ENCODE data around the gene NKX2-2.

NKX2-2 gene

DNA sequence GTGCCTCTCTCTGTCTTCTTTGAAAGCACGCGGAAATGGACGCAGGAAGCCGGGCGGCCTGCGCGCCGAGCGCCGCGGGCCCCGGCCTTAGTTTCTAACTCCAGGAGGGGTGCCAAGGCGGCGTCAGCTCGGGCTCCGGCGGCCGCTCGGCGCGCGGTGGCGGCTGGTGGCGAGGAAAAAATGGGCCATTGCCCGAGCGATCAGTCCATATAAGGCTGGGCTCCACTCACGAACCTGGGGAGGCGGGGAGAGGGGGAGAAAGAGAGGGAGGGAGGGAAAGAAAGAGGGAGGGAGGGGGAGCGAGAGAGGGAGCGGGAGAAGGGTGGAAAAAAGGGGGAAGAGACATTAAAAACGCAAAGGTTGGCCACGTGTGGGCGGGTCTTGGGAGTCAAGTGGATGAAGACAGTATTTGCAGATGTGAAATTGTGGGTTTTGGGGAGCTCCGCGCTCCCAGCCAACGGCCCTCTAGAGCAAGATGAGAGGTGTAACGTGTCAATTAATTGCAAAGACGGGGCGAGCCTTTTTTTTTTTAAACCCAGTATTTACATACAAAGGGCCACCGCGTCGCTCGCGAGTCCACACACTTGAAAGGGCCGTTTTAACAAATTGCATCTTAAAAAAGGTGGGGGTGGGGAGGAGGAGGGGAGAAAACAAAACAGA lies at the start of gene NKX2-2:
Gene NKX2-2 (minus strand): TSS at position 184 of the 660 bp plus-strand sequence. CDS start 395 bp downstream, outside the sequence.
- in situ Hi-C loops (cut with MboI; ENCODE audit: low sequenced_read_pairs), result loop anchor here (25.0 kb wide), 1 partner anchor 877 kb away; no protein-coding TSS in a partner anchor

DNA sequence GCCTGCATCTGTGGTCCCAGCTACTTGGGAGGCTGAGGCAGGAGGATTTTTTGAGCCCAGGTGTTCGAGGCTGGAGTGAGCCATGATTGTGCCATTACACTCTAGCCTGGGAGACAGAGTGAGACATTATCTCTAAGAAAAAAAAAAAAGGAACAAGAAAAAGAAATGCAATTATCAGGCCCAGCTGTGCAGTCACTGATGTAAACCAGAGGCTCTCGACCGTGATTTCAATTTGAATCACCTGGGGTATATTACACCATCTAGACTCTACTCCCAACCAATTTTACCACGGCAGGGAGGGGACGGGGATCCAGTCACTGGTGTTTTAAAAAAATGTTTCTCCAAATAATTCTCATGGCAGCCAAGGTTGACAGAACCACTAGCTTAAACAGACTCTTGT lies 48.8 kb upstream of the NKX2-2 start:
- in situ Hi-C loops (cut with MboI; ENCODE audit: low sequenced_read_pairs), result no loop called here

DNA sequence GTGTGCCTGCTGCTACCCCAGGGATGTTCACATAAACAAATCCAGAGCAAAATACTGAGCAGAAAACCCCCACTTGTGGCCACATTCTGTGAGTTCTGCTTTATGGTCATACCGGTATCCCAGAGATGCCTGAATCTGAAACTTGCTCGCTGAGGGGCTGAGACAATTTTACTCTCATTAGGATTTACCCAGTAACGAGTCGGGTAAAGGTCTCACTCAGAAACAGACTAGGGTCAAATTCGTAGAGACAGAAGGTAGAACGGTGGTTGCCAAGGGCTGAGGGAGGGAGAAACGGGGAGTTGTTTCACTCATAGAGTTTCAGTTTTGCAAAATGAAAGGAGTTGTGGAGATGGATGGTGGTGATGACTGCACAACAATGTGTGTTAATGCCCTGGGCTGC lies 45.4 kb upstream of the NKX2-2 start:
- in situ Hi-C loops (cut with MboI; ENCODE audit: low sequenced_read_pairs), result no loop called here

DNA sequence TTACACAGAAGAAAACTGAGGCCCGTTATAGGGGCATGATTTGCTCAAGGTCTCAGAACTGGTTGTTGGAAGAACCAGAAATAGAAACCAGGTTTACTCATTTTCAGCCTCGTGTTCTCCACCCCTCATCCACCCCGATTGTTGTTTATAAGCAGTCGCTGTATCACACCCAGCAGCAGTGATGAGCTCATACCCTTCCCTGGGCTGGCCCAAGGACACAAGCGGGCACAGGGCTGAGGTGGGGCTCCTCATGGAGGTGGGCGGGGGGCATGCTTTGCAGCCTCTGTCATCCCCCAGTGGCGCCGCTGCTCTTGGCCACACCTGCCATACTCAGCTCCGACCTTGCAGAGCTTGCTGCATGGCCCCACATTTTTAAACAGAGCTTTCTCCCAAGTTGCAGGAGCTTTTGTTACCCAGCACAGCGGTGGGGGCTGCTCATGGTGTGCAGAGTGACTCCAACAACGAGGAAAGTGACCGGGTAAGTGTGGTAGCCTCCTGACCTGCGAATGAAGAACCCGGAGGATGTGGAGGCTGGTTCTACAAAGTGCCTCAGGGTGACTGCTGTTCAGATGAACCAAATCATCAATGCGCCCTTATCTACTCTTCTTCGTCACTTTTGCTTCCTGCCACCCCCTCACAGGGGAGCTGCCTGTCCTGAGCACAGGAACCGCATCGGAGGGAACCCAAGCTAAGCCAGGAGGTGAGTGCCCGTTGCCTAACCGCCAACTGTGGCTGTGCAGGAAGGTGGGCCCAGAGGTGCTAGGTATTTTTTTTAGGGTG lies 43.6 kb upstream of the NKX2-2 start:
- in situ Hi-C loops (cut with MboI; ENCODE audit: low sequenced_read_pairs), result no loop called here

DNA sequence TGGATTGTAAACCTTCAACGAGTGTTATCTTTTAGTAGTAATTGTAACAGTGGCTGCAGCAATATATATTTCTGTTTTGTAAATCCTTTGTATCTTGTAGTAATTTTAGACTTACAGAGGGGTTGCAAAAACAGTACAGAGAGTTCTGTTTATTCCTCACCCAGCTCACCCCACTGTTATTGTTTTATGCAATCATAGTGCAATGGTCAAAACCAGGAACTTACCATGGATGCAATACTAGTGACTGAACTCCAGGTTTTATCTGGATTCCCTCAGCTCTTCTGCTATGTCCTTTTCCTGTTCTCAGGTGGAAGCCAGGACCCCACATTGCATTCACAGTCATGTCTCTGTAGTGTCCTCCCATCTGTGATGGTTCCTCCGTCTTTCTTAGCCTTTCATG lies 42.5 kb upstream of the NKX2-2 start:
- in situ Hi-C loops (cut with MboI; ENCODE audit: low sequenced_read_pairs), result no loop called here

DNA sequence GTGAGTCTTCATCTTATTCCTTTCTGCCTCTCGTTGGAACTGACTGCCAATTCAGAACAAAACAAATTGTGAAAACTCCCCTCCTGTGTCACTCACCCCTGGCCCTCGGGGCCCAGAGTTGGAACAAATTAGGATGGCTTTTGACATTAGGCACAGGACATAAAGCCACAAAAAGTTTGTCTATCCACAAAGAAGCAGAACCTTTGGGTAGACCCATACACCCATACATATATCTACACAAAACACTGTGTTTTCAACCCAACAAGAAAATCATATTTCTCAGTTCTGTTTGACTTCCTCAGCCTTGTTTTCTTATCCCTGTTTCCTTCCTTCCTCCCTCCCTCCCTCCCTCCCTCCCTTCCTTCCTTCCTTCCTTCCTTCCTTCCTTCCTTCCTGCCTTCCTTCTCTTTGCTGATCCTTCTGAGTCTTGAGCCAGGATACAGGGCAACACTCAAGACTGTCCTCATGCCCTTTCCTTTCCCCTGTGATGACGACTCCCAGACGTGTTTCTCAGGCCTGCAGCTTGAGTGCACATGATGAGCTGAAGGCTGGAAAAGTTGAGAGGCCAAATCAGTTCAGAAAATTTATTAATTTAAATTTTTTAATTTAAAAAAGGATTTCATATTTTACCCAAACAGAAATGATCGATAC lies 41.7 kb upstream of the NKX2-2 start:
- in situ Hi-C loops (cut with MboI; ENCODE audit: low sequenced_read_pairs), result no loop called here

DNA sequence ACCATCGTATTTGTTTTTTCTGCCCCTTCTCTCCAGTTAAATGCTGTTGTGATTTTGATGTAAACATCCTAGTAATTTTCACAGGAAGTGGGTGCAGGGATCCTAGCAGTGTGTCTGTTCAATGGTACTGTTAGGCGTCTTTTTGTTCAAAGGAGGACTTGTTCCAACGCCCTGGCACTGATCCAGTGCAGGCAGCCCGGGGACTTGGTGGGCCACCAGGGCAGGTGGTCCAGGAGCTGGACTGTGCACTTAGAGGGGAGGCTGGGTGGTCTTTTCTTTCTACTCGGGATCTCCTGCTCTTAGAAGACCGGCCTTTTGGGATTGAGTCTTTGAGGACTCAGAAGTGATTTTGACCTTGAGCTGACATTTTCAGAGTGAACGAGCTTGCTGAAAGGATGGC lies 41.1 kb upstream of the NKX2-2 start:
- in situ Hi-C loops (cut with MboI; ENCODE audit: low sequenced_read_pairs), result no loop called here

DNA sequence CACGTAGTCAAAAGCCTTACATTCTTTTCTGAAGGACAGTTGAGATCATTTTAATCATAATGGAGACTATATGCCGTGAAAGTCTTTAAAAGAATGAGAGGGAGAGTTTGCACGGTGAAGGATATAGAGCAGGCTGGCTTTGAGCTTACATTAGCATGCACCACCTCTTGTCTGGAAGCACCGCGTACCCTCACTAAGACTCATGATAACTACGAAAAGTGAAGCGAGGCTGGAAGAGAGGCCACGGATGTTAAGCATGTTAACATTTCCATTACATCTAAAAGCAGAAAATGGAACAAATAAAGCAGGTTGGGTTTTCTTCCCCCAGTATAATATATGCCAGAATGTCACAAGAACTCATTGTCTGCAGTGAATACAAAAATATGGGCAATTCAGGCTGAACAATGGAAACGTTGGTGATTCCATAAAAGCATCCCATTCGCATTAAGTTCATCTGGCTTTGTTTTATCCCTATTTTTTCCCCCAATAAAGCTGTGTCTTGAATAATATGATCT lies 40.6 kb upstream of the NKX2-2 start:
- in situ Hi-C loops (cut with MboI; ENCODE audit: low sequenced_read_pairs), result no loop called here

DNA sequence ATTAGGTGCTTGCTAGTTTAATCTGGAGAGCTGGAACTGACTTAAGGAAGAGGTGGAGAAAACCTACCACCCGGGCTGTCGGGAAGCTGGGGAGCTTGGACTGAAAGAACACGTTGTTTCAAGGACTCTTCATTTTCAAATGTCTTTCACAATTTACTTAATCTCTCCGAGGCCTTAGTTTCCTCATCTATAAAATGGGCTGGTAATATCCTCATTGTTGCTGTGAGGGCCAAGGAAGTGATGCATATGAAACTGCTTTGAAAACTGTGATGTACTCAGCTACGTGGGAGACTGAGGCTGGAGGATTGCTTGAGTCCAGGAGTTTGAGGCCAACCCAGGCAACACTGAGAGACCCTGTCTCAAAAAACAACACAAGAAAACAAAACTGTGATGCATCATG lies 36.7 kb upstream of the NKX2-2 start:
- in situ Hi-C loops (cut with MboI; ENCODE audit: low sequenced_read_pairs), result no loop called here

DNA sequence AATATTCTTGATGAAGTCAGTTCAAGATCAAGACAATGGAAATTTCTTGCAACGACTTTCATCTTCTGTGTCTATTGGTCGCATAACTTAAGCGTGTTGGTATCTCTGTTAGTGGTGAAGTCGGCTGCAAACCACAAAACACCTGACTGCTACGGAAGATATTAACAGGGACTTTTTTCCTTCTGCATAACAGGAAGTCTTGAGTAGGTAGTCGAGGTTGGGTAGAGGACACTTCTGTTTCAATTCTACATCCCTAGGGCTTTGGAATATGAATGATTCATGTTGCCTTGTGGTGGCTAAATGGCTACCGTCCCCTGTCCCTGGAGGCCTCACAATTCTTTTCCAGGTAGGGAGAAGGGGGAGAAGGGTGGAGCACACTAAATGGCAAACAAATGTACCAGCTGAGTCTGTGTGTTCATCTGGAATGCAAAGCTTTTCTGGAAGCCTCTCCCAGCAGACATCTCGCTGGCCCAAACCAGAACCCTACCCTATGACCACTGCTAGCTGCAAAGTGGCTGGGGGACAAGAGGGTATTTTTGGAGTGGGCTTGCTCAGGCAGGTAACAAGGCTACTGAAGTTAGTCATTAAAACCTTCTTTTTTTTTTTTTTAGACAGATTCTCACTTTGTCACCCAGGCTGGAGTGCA lies 34.6 kb upstream of the NKX2-2 start:
- in situ Hi-C loops (cut with MboI; ENCODE audit: low sequenced_read_pairs), result no loop called here

DNA sequence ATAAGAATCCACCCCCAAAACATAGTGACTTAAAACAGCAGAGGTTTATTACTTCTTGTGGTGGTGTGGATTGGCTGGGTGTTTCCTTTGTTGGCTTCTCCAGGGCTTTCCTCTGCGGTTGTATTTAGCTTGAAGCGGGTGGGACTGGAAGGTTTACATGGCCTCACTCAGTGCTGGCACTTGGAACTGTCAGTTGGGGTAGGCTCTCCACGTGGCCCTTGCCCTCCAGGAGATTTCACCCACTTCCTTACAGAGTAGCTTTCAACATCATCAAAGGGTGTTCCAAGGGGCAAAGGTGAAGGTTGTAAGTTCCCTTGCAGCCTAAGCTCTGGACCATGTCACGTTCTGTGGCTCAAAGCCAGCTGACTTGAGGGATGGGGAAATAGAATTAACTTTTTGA lies 32.5 kb upstream of the NKX2-2 start:
- in situ Hi-C loops (cut with MboI; ENCODE audit: low sequenced_read_pairs), result no loop called here

DNA sequence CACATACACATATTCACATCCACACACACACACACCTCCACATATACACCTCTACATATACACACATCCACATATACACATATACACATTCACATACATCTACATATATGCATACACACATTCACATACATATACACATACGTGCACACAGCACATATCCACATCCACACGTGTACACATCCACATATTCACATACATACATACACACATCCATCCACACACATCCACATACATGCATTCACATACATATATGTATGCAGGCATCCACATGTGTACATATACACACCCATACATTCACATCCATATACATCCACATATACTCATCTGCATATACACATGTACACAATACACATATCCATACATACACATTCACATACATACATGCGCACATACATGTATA lies 25.6 kb upstream of the NKX2-2 start:
- in situ Hi-C loops (cut with MboI; ENCODE audit: low sequenced_read_pairs), result no loop called here

DNA sequence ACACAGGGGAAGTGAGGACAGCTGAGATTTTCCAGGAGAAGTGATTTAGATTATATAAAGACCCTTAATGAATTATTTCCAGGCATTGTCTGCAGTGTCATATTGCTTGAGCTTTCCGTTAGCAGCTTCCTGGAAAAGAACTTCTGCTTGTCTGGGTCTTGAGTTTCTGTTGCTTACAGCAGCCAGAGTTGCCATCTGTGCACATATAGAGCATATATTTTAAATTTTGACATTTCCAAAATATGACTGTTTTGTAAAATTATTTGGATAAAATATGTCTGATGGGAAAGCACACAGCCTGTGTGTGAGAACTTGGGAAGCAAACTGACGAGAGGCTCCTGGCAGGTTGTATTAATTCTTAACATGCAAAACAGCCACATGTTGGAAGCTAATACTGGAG lies 21.0 kb upstream of the NKX2-2 start:
- in situ Hi-C loops (cut with MboI; ENCODE audit: low sequenced_read_pairs), result no loop called here

DNA sequence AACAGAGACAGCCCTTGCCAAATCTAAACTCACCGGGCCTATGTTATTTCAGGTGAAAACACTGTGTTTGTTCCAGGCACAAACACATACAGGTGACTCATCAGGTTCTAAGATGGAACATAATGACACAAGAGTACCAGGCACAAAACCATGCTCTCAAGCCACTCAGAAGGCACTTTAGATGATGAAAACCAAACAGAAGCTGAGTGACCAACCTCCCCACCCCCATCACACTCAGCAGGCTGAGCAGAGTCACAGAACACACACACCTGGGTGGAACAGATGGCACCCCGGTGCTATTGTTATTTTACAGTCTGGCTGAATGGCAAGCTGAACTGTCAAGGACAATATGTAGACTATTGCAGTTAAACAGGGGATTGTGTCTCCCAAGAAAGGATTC lies 20.6 kb upstream of the NKX2-2 start:
- in situ Hi-C loops (cut with MboI; ENCODE audit: low sequenced_read_pairs), result no loop called here

DNA sequence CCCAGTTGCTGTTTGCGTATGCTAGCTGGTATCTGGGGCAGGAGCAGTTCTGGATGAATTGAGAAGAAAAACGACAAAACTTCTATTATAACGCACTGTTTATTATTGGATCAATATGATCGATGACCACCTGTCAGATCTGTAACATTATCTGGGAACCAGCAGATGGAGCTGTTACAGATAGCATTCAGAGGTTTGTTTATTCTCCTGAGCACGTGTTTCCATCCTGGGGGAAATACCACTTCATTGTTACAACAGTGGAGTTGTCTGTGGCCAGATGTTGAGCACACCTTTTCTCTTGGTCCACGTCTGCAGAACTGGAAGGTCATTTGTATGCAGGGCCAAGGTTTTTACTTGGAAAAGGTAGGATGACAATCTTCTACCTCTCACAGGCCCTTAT lies 16.0 kb upstream of the NKX2-2 start:
- in situ Hi-C loops (cut with MboI; ENCODE audit: low sequenced_read_pairs), result no loop called here

DNA sequence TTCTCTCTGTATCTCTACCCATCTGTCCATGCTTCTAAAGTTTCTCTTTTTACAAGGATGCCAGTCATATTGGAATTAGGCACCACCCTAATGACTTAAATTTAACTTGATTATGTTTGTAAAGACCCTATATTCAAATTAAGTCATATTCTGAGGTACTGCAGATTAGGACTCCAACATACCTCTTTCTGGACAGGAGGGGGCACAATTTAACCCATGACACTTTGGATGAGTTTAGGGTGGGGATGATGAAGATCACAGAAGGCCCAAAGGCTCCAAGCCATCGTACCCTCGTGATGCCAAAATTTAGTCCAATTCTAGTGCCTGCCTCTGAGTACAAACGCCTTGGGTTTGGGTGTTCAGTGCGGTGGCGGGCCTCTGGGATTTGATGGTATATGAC lies 15.0 kb upstream of the NKX2-2 start:
- in situ Hi-C loops (cut with MboI; ENCODE audit: low sequenced_read_pairs), result no loop called here

DNA sequence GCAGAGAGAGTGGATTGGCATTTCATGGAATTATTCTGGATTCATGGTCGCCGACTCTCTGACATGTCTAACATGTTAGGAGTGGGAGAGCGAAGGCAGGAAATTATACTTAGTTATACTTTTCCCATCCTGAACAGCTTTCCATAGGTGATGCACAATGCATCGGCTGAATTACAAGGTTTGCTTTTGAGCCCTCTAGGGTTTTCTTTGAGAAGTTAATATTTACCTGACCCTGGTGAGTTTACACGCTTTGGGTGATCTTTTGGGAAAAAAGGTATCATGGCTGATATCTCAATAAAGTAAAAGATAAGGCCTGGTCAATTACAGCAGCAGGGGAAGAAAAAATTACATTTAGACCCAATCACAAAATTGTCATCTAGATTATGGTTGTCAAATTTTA lies 14.0 kb upstream of the NKX2-2 start:
- in situ Hi-C loops (cut with MboI; ENCODE audit: low sequenced_read_pairs), result no loop called here

DNA sequence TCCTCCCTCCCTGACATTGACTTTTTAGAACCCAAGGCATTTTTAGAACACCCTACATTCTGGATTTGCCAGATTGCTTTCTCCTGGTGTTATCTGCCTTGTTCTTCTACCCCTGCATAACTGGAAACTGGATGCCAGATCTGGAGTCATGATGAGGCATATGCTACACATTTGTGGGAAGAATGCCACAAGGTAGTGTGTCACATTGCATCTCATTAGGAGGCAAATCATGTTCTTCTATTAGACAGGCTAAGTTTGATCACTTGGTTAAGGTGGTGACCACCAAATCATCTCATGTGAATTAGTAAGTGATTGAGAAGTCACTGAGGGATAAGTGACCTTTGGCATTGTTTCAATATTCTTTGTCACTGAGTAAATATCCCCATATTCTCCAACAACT lies 12.9 kb upstream of the NKX2-2 start:
- in situ Hi-C loops (cut with MboI; ENCODE audit: low sequenced_read_pairs), result no loop called here

DNA sequence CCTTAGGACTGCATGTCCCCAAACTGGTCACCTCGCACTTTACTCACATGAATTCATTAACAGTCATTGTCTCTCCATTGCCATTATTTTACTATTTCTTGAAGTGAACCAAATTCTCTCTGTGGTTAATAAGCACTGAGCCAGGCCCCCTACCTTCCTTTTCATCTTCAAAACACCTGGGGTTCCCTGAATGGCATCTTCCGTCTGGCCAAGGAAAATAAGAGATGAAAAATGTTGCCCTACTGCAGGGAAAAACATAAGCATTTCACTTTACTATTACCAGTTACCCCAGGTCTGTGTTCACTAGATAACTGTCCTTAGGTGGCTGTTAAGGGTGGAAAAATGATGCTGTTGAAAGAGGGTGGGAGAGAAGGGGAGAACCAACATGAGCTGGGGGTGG lies 10.0 kb upstream of the NKX2-2 start:
- in situ Hi-C loops (cut with MboI; ENCODE audit: low sequenced_read_pairs), result loop anchor here (25.0 kb wide), 1 partner anchor 887 kb away; no protein-coding TSS in a partner anchor

DNA sequence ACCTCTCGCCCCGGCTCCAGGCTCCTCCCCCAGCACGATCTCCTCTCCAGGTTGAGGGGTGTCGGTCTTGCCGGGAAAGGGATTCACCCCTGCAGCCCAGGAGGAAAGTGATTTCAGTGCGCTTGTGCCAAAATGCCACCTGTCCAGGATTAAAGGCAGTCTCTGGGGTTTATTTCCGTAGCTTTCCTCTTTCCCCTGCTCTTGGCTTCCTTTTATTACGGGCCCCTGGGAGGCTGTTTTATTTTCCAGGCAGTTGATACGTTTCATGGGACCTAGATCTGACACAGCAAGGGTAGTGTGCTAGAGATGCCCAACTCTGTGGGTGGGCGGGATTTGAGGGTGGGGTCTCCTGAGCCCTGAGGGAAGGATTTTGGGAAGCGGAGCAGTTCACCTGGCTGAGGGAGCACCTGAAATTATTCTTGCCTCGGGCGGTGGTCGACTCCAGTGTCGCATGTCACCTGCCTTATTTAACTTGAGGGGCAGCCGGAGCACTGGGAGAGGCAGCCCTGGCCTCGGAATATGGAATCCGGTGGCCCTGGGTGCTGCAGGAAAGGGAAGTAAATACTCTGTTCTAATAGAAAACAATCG lies 9.5 kb upstream of the NKX2-2 start:
- in situ Hi-C loops (cut with MboI; ENCODE audit: low sequenced_read_pairs), result loop anchor here (25.0 kb wide), 1 partner anchor 886 kb away; no protein-coding TSS in a partner anchor
